HS-27A (cell line): Measurements from ENCODE around the gene RNH1.
"Not testable (repeated sequence)": the region's sequence is repeated elsewhere in the genome, so short reads cannot be mapped to it uniquely, and the experiment has no call there.

Experiments used
- DNase-seq: peaks from one replicate; pipeline ENCODE4 v3.0.0-alpha.2; 2012; ENCODE audit warnings: low read depth, missing footprints

The RNH1 gene

DNA sequence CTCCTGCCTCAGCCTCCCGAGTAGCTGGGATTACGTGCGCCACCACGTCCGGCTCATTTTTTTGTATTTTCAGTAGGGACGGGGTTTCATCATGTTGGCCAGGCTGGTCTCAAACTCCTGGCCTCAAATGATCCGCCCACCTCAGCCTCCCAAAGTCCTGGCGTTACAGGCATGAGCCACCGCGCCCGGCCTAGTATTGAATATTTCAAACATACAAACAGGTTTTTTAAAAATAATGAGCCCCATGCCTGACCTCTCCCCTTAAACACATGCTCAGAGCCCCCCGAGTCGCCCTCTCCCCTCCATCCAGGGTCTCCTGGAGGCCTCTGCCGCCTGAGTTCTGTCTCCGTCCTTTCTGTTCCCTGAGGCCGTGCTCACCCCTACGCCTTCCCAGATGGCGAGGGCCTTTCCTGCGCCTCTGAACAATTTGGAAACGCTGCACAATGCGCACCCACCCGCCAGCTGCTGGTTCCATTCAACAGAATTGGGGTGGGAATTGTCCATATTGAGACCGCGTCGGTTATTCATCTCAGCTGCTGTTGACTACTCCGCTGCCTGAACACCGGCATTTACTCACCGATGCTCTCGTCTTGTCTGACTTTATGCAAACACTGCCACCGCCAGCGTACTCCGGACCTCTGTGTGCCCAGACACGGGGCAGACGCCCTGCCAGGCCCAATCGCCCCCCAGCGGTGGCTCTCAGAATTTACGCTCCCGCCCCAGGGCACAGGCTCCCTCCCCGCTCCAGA, 13.6 kb upstream of the RNH1 start:
- DNase-seq = no peak

DNA sequence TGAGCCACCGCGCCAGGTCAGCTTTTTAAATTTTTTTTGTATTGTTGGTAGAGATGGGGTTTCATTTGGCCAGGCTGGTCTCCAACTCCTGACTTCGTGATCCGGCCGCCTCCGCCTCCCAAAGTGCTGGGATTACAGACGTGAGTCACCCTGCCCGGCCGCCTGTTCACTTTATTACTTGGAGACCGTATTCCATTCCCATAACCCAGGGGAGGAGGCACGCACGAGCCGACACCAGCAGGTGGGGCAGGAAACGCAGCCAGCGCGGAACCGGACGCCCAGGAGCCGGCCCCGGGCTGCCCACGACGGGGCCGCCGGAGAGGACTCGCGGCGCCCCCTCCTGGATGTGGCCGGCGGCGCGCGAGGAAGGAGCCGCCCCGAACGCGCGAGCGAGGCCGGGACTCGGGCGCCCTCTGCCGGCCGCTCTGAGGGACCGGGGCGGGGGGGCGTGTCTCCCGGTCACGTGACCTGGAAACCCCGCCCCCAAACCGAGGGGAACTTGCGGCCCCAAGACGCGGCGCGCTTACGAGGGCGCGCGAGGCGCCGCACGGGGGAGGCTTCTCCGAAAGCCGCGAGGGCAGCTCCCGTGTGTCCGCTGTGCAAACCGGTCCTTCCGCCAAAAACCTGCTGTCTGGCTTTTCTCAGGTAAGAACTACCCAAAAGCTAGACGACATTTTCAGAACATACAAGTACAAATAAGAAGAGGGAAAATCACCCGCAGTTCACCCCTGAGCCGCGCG, 11.6 kb upstream of the RNH1 start:
- DNase-seq = peak; percentile 53

DNA sequence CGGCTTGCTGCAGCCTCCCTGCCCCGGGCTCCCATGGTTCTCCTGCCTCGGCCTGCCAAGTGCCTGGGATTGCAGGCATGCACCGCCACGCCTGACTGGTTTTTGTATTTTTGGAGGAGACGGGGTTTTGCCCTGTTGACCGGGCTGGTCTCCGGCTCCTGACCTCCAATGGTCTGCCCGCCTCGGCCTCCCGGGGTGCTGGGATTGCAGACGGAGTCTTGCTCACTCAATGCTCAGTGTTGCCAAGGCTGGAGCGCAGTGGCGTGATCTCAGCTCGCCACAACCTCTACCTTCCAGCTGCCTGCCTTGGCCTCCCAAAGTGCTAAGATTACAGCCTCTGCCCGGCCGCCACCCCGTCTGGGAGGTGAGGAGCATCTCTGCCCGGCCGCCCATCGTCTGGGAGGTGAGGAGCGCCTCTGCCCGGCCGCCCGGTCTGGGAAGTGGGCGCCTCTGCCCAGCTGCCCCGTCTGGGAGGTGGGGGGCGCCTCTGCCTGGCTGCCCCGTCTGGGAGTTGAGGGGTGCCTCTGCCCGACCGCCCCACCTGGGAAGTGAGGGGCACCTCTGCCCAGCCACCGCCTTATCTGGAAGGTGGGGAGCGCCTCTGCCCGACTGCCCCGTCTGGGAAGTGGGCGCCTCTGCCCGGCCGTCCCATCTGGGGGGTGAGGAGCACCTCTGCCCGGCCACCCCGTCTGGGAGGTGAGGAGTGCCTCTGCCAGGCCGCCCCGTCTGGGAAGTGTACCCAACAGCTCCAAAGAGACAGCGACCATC, 10.1 kb upstream of the RNH1 start:
- DNase-seq = not testable (repeated sequence)

DNA sequence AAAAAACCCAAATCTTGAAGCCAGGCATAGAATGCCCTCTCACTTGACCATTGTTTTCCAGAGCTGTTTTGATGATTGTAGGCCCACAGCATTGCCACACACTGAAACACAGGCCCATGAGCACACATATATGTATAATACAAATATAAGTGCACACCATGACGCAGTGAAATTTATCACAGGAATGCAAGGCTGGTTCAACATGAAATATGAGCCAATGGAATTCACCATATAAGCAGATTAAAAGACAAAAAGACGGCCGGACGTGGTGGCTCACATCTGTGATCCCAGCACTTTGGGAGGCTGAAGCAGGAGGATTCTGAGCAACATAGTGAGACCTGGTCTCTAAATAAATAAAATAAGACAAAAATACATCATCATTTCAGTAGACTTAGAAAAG, 9.4 kb upstream of the RNH1 start:
- DNase-seq = no peak

GRCh38 chr11:515131-515530, 8.1 kb upstream of the RNH1 start:
- DNase-seq = no peak

DNA sequence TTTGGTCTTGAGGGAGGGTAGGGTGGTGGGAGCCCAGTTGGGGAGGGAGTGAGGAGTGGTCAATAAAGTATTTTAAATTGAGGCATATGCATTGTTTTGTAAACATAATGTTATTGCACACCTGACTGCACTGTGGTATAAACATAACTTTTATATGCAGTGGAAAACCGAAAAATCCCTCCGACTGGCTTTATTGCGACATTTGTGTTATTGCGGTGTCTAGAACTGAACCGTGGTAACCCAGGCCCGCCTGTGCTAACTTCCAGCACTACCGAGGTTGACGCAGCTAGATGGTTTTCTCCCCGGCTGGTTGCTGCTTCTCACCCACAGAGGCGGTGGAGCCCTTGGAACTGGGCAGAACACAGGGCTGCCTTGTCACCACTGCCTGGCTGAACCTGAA, 7.6 kb upstream of the RNH1 start:
- no peak for DNase-seq

- DNase-seq = no peak
These were observed 5.9 kb upstream of the RNH1 start for GRCh38 chr11:512761-513595.

- no peak for DNase-seq
These were observed 1.9 kb upstream of the RNH1 start for GRCh38 chr11:508956-509355.

DNA sequence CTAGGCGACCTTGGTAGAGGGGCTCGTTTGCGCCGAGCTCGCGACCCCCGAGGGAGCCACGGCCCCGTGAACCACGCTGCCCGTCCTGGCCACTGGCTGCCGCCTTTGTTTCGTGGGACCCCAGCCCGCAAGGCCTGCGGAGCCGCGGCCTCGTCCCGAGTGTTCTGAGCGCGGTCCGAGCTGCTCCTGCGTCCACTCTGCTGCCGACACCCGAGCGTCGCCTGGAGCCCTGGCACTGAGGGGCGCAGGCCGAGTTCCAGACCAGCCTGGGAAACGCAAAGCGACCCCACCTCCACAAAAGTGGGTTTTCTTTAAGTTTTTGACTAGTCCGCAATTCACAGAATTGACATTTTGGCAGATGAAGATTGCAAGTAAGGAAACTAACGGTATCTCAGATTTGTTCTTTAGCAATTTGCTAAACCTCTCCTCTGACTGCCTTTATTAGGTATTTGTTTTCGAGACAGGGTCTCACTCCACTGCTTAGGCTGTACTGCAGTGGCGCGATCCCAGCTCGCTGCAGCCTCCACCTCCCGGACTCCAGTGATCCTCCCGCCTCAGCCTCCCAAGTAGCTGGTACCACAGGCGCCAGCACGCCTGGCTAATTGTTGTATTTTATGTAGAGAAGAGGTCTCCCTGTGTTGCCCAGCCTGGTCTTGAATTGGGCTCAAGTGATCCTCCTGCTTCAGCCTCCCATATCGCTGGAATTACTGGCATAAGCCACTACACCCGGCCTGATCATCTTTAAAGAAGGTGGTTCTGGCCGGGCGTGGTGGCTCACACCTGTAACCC, 879 bp upstream of the RNH1 start:
- no peak for DNase-seq

DNA sequence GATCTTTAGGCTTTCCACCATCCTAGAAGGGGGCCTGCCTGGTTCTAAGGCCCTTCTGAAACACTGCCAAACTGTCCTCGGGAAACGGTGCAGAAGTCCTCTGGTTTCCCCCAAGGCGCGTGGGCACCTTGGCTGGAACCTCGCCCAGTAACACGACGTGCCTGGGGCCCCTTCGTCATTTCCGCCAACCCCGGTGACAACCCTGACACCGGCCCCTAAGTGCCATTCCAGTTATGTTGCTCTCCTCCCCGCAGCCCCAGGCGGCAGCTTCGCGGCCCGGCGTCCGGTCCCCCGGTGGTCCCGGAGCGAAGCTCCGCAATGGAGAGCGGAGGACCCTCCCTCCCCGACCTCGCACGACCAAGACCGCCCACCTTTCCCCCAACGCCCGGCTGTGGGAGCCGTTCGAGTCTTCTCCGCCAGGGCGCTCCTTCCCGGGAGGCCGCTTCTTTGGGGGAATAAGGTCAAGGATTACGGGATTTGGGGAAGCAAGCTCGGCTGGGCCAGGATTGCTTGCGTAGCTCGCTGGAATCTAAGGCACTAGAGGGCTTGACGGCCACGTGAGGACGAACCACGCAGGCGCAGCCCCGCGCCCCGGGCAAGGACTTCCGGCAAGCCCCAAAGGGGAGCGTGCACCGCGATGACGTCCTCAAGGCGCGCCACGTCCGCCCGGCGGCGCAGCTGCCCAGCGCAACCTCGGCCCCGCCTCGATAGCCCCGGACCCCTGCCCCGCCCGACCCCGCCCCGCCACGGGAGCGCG, 626 bp downstream of the RNH1 start:
- peak; percentile 88 for DNase-seq

DNA sequence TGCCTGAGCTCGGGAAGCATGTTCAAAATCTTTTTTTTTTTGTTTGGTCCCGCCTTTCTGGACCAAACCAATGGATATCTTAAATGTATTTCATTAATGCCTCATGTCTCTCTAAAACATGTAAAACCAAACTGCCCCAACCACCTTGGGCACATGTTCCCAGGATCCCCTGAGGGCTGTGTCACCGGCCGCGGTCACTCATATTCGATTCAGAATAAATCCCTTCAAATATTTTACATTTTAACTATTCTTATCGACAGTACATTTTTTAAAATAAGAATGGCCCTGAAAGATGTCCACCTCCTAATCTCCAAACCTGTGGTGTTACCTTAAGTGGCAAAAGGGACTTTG, 2.1 kb downstream of the RNH1 start:
- no peak for DNase-seq

DNA sequence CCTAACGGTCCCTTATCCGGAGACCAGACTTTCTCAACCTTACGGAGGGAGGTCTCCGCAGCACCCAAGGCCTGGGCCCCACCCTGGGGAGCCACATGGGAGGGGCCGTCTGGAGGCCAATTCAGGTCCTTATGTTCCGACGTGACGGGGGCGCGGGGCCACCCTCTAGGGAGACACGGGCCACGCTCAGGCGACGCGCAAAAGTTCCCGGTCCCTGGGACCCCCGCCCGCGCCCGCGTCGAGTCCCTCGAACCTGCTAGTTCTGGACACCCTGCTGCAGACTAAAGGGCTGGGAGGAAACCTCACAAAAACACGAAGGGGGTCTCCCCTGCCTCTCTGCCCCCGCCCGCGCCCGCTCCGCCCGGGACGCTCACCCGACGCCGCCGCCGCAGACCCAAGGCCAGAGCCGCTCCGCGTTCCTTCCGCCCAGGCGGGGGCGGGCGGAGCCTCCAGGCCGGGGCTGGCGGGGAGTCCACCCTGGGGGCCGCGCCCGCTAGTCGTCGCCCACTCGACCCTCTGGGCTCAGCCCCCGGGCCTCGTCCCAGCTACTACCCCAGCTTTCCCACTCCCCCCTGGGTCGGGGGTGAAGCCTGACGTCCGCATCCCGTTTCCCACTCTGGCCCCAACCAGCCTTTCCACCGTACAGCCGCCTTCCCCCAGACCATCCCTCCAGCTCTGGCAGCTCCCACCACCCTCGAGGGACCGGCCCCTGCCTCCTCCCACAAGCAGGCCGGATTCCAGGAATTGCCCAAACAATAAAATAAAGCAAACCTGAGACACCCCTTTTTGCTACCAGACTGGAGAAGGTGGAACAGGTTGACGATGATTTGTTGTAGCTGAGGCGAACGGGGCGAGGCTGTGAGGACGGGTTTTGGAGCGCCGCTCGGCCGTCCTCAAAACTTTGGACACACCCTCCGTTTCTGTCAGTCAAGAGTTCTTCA, 2.7 kb downstream of the RNH1 start:
- DNase-seq = no peak

DNA sequence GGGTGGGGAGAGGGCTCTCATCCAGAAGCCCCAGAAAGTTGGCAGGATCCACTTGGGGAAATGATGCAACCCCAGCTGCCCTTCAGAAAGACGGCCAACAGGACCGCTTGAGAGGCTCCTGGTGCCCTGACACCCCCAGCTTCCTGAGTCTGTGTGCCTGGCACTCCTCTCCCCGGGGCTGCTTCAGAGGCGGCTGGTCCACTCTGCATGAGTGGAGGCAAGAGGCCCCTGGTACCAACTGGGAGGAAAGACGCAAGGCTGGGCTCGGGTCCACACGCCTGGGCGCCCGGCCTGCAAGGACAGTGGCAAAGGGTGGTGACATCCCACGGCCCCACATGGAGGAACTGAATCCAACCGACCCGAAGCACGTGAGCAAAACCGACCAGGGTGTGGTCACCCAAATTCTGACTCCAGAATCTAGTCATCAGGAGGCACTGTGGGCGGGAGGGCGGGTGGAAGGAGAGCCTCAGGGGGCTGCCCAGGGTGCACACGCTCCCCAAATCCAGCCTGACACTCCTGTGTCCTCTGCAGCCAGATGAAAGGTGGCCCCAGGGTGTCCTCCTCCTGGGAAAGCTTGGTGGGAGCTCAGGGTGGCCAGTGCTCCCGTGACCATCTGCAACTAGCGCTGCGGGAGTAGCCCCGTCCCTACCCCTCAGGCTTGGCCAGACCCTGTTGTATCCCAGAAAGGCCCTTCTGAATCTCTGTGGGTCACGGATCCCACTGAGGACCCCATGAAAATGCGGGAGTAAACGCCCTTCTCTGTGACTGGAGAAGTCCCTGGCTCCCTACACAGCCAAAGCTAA, 3.7 kb downstream of the RNH1 start:
- no peak for DNase-seq

DNA sequence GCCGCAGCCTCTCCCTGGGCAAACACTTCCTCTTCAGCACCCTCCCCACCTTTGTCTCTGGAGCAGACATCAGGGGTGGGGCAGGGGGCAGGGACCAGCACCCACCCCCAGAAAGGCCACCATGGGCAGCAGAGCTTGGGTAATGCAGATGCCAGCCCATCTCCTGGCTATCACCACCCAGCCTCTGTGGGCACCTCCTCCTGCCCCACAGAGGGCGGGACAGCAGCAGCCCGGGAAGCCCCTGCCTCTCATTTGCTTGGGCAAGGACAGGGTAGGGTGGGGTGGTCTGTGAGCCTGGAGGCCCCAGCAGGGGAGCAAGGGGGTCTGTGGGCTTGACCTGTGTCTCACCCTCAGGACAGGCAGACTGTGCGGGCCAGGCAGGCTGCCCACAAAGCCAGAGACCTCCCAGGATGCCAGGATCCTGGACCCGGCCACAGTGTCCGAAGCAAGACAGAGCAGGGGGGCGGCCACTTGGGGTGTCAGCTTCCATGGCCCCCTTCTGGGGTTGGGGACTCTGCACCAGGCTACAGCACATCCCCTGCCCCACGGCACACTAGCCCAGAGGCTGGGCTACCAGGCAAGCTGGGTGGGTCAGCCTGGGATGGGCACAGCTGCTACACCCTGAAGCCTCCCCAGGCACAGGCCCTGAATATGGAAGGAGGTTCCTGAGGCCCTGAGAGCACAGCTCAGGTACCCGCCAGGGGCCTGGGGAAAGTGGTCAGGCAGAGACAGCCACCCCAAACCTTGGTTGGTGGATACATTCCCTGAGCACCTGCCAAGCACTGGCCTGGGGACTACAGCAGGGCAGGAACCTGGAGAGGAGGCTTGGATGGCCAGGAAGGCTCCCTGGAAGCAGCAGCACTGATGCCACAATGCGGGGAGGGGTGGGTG, 4.5 kb downstream of the RNH1 start:
- no peak for DNase-seq

GRCh38 chr11:501683-502287, 5.3 kb downstream of the RNH1 start:
- DNase-seq = no peak

DNA sequence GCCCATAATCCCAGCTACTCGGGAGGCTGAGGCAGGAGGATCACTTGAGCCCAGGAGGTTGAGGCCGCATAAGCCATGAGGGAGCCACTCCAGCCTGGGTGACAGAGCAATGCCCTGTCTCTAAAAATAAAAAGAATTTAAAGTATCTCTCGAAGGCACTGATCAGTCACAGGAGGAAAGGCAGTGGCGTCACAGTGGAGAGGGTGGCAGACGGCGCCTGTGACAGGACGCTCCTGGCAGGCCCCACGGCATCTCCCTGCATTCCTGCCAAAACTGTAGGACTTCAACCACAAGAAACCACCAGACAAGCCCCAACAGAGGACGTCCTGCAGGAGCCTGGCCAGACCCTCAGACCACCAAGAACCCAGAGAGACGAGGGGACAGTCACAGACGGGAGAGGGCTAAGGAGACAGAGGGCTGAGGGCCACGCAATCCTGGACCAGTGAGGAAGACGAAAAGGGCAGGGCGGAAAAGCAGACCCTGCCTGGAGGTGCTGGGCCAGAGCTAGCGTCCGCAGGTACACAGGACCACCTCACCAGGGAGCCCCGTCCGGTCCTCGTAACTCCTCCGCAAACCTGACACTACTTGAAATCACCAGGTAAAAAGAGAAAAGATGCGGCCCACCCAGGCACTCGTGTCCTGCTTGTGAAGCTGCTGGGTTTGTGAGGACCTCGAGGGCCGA, 5.9 kb downstream of the RNH1 start:
- DNase-seq = no peak
